Progenitor cell of endocrine pancreas (in vitro differentiated cells): ENCODE results near the gene B4GALT7. TPM values are rescaled to one million over a fixed set of nuclear protein-coding genes. Genes with fewer than 3 reads are reported as not detected.

Experiments used
- DNase-seq: peaks from one replicate; pipeline ENCODE4 v3.0.0; 2021; ENCODE audit warnings: low spot score; ENCODE audit not compliant: unreplicated experiment
- H3K27ac Mint-ChIP-seq: 2 replicates; pipeline ENCODE4 v1.8.0; 2021; ENCODE audit warnings: mild to moderate bottlenecking, moderate library complexity, mixed read lengths
- H3K27me3 Mint-ChIP-seq: 2 replicates; pipeline ENCODE4 v1.8.0; 2021; ENCODE audit warnings: mixed read lengths
- H3K36me3 Mint-ChIP-seq: 2 replicates; pipeline ENCODE4 v1.8.0; 2022; ENCODE audit warnings: mixed read lengths; ENCODE audit not compliant: insufficient read depth
- H3K4me1 Mint-ChIP-seq: 2 replicates; pipeline ENCODE4 v1.8.0; 2021; ENCODE audit warnings: low read depth, mixed read lengths
- H3K4me3 Mint-ChIP-seq: 2 replicates; pipeline ENCODE4 v1.8.0; 2021; ENCODE audit warnings: low read depth, mild to moderate bottlenecking, moderate library complexity, mixed read lengths
- H3K9me3 Mint-ChIP-seq: 2 replicates; pipeline ENCODE4 v1.8.0; 2021; ENCODE audit warnings: low read depth, mixed read lengths
- CTCF ChIP-seq: fragments of 200-600 bp; sonication (generic); IDR thresholded peaks from one replicate; pipeline ENCODE4 v1.5.0; 2021; ENCODE audit warnings: antibody characterized with exemption, mild to moderate bottlenecking; ENCODE audit not compliant: unreplicated experiment
- total RNA-seq: library from RNA; stranded (reverse); gene quantifications from 2 replicates; pipeline ENCODE4 v1.2.1, GENCODE V29; 2021

B4GALT7 gene
- total RNA-seq, 1 donor from 2014 or later, result 38.8 TPM

GRCh38 chr5:177606071-177607051 lies 6.4 kb downstream of the B4GALT7 start:
- H3K36me3 Mint-ChIP-seq, result peaks cover 2% of the 10 kb centered on the region
- TF ChIP-seq CTCF, result no peak
- no peaks in the 10 kb centered on the region for H3K27me3 Mint-ChIP-seq
- peaks cover 5% of the 10 kb centered on the region for H3K4me1 Mint-ChIP-seq
- DNase-seq, result no peak
- no peak overlapping the region for H3K27ac Mint-ChIP-seq
- H3K9me3 Mint-ChIP-seq, result no peaks in the 10 kb centered on the region
- H3K4me3 Mint-ChIP-seq, result no peak overlapping the region

- no peak for TF ChIP-seq CTCF
- no peaks in the 10 kb centered on the region for H3K9me3 Mint-ChIP-seq
- DNase-seq, result no peak
- no peak overlapping the region for H3K27ac Mint-ChIP-seq
- H3K4me1 Mint-ChIP-seq, result peaks cover 2% of the 10 kb centered on the region
- H3K27me3 Mint-ChIP-seq, result no peaks in the 10 kb centered on the region
- H3K4me3 Mint-ChIP-seq, result no peak overlapping the region
- H3K36me3 Mint-ChIP-seq, result peaks cover 2% of the 10 kb centered on the region
Observed at GRCh38 chr5:177607115-177607451, 7.2 kb downstream of the B4GALT7 start.

- TF ChIP-seq CTCF, result peak; percentile 92
- peak; percentile 76 for DNase-seq
- Mint-ChIP-seq H3K36me3 (peaks cover 4% of the 10 kb centered on the region), H3K27ac (peak overlapping the region; percentile 56), H3K27me3 (no peaks in the 10 kb centered on the region), H3K9me3 (no peaks in the 10 kb centered on the region), H3K4me3 (no peak overlapping the region), H3K4me1 (peaks cover 2% of the 10 kb centered on the region)
Observed at GRCh38 chr5:177607452-177608192, 7.7 kb downstream of the B4GALT7 start.

GRCh38 chr5:177608243-177609075 lies 8.5 kb downstream of the B4GALT7 start:
- Mint-ChIP-seq H3K27ac (no peak overlapping the region), H3K9me3 (no peaks in the 10 kb centered on the region), H3K36me3 (peaks cover 4% of the 10 kb centered on the region), H3K4me3 (no peak overlapping the region), H3K27me3 (no peaks in the 10 kb centered on the region), H3K4me1 (peaks cover 2% of the 10 kb centered on the region)
- TF ChIP-seq CTCF, result no peak
- DNase-seq, result no peak
